Kidney epithelial cell (primary cell): ENCODE data around the gene FEM1B. TPM values are rescaled to one million over a fixed set of nuclear protein-coding genes. Genes with fewer than 3 reads are reported as not detected.
A peak's percentile ranks its signal among the peaks of the same experiment; 100 is the strongest.

Experiments used
- DNase-seq: peaks from one replicate; pipeline ENCODE4 v3.0.0-alpha.2; 2010; ENCODE audit warnings: low read depth
- H3K27me3 ChIP-seq: 2 replicates; pipeline ENCODE4 v1.6.0; 2011; ENCODE audit warnings: low read length; ENCODE audit not compliant: control insufficient read depth, insufficient read depth
- H3K36me3 ChIP-seq: 2 replicates; pipeline ENCODE4 v1.5.1; 2011; ENCODE audit warnings: low read length; ENCODE audit not compliant: control insufficient read depth, insufficient read depth
- H3K4me3 ChIP-seq: 2 replicates; pipeline ENCODE4 v1.5.1; 2011; ENCODE audit warnings: low read depth, mild to moderate bottlenecking, control low read depth, low read length
- CTCF ChIP-seq: IDR thresholded peaks from 2 replicates; pipeline ENCODE4 v1.5.1; 2011; ENCODE audit warnings: mild to moderate bottlenecking, moderate library complexity, low read length, control low read depth, inconsistent platforms; ENCODE audit not compliant: insufficient read depth, poor library complexity, severe bottlenecking
- total RNA-seq: library from RNA; depleted of rRNA; stranded (reverse); fragments of >200 nt; gene quantifications from 2 replicates; pipeline ENCODE4 v1.2.3, GENCODE V29; 2015

The FEM1B gene
- total RNA-seq, 1 donor from 2014 or later, result 37.6 TPM

- TF ChIP-seq CTCF, result no peak
- no peaks in the 10 kb centered on the region for H3K27me3 ChIP-seq
- H3K36me3 ChIP-seq, result no peaks in the 10 kb centered on the region
- DNase-seq, result no peak
- H3K4me3 ChIP-seq, result no peak overlapping the region
Measured at GRCh38 chr15:68303560-68304436, 26.3 kb downstream of the FEM1B start.

GRCh38 chr15:68304589-68305337 is 27.2 kb downstream of the FEM1B start:
- peak; percentile 10 for TF ChIP-seq CTCF
- DNase-seq, result no peak
- H3K36me3 ChIP-seq, result no peaks in the 10 kb centered on the region
- H3K27me3 ChIP-seq, result no peaks in the 10 kb centered on the region
- no peak overlapping the region for H3K4me3 ChIP-seq

- no peaks in the 10 kb centered on the region for H3K27me3 ChIP-seq
- DNase-seq, result no peak
- no peaks in the 10 kb centered on the region for H3K36me3 ChIP-seq
- no peak overlapping the region for H3K4me3 ChIP-seq
- no peak for TF ChIP-seq CTCF
Measured at GRCh38 chr15:68305420-68305871, 27.9 kb downstream of the FEM1B start.

GRCh38 chr15:68307131-68307928 is 29.8 kb downstream of the FEM1B start:
- Histone ChIP-seq H3K27me3 (no peaks in the 10 kb centered on the region), H3K4me3 (no peak overlapping the region), H3K36me3 (no peaks in the 10 kb centered on the region)
- DNase-seq, result no peak
- no peak for TF ChIP-seq CTCF

GRCh38 chr15:68309024-68309423 is 31.5 kb downstream of the FEM1B start:
- Histone ChIP-seq H3K36me3 (no peaks in the 10 kb centered on the region), H3K27me3 (no peaks in the 10 kb centered on the region), H3K4me3 (no peak overlapping the region)
- no peak for TF ChIP-seq CTCF
- DNase-seq, result no peak
